T-helper 1 cell treated with Interleukin-12 subunit alpha and Interleukin-12 subunit beta and Interleukin-4 antibody, amounts not matched to agents 30 ng/mL and 1 ng/mL, for 36 hours (primary cell): ENCODE data around the gene C1orf232. TPM values are rescaled to one million over a fixed set of nuclear protein-coding genes. Genes with fewer than 3 reads are reported as not detected.

Experiments
- intact Hi-C: fragments of 100-400 bp; cut with micrococcal nuclease; formaldehyde crosslinking; loops from one replicate; pipeline ENCODE4 v1.15.1; 2024
- total RNA-seq: library from RNA; stranded (reverse); gene quantifications from 2 replicates; pipeline ENCODE4 v1.2.3, GENCODE V29; 2022

The C1orf232 gene
- total RNA-seq, 1 donor from 2014 or later = not detected

DNA sequence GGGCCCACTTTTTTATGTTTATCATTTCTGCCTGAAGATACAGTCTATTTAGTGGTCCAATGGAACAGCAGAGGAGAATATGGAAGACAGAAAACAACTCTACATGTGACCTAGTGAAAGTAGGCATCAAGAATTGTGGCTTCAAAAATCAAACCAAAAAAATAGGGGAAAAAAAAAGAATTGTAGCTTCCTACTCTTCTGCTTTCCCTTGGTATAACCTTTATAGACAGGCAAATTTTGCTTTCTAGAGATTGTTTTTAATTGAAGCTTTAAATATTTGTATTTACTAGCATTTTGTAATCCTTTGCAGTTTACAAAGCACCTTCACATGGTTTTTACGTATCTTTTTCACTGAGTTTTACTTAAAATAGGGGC is 42.8 kb downstream of the C1orf232 start:
- intact Hi-C loops = loop anchor here (1.0 to 5.0 kb wide), 9 partner anchors 15 to 694 kb away; partner anchors contain the start of genes CEP85, HMGN2, MACO1 and PAFAH2

DNA sequence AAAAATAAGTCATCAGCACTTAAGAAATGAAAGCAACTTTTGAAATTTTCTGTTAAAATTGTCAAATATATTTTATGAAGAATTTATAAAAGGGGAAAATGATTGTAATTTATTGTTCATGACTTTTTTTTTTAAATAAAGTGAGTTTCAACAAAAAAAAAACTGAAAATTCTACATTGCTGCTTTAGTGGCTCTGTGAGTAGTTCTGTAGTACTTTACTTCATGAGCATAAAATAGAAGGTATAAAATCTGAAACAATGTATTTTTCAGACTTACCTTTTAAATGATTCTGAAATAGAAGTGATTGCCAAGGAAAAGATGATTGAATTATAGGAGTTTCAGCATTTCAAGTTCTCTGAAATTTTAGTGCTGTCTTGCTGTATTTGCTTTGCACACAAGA is 43.4 kb downstream of the C1orf232 start:
- intact Hi-C loops = loop anchor here (5.0 kb wide), 3 partner anchors 152 to 693 kb away; partner anchors contain the start of genes HMGN2 and MACO1

DNA sequence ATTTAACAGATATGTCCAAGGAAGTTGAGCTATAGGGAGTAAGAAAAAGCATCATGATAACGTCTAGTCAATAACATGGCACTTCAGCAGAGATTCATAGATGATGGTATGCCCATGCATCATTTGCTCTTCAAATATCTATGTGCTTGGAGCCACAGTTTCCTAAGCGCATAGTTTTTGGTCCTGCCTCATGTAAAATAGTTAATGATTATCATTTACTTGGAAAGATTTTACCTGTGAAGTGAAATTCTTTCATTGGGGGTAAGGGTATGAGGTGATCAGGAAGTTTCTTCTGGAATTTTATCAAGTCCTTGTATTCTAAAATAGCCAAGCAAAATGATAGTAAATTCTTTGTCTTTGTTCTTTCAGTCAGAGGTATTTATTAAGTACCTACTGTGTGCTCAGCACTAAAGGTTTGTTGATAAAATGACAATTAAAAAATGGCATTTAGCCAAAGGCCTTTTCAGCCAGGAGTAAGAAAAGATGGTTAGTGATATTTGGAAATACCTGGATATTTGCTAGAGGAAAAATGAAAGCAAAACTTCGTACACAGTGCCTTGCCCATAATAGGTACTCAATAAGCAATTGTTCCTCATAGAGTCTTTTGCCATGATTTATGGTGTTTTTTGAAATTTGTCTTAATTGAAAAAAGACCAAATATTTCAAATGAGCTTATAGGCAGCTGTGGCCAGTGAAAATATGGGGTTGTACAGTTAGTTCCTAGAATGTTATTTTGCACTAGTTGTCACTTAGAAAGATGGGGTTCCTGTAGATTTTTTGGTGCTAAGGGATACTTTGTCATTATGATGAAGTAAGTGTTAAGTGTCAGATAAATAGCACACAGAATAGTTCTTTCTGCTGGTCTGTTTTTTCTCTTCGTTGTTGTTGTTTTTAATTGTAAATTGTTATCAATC is 44.1 kb downstream of the C1orf232 start:
- intact Hi-C loops = loop anchor here (5.0 kb wide), 3 partner anchors 153 to 692 kb away; partner anchors contain the start of genes HMGN2 and MACO1

DNA sequence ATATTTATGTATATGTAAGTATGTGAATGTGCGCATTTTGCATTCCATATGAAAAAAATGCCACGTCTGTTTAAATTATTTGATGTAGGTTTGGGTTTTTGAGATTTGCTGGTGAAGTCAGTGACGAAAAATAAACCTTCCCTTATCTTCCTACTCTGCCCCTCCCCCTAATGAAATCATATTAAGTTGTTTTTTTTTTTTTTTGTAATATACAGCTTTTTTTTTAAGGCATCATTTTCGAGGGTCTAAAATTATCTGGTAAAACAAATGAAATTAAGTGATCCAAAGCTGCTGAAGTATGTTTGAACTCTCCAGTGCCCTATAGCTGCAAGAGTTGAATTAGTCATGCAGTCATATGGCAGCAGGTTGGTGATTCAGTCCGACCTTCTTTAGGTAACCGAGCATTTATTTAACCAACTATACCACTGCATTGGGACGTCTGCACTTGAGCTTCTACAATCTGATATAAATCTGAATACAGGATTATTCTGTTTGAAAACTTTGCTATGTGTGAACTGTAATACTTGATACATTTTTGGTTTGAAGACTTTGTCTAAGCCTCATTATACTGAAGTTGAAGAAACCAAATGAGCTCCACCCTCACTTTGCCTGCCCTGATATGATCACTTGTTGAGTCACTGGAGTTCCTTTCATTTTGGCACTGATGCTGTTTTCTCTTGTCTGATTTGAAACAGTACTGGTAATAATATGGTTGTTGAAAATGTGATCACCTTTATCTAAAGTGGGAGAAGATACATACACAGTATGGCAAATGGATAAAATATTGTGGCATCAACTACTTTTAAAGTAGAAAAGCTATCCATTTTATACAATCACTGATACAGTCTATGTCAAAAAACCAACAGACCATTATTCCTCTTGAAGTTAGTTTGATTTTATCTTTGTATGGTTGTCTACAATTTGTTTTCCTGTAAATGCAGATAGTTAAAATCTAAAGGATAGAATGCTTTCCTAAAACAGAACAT is 45.5 kb downstream of the C1orf232 start:
- intact Hi-C loops = no loop called here

DNA sequence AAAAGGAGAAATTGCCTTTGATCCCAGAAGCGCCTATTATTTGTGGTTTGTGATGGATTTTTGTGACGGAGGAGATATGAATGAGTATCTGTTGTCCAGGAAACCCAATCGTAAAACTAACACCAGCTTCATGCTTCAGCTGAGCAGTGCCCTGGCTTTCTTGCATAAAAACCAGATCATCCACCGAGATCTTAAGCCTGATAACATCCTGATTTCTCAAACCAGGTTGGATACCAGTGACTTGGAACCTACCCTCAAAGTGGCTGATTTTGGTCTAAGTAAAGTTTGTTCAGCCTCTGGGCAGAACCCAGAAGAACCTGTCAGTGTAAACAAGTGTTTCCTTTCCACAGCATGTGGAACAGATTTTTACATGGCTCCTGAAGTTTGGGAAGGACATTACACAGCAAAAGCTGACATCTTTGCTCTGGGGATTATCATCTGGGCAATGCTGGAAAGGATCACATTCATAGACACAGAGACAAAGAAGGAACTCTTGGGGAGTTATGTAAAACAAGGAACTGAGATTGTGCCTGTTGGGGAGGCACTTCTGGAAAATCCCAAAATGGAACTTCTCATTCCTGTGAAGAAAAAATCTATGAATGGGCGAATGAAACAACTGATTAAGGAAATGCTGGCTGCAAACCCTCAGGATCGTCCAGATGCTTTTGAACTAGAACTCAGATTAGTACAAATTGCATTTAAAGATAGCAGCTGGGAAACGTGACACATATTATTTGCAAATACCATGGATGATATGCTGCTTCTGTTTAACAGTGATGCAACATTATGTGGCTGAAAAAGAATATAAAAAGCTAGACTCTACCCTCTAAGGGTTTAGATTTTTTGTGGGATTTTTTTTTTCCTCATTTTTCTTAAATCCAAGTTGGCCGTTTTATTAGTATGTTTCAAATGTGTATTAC is 46.6 kb downstream of the C1orf232 start:
- intact Hi-C loops = no loop called here

DNA sequence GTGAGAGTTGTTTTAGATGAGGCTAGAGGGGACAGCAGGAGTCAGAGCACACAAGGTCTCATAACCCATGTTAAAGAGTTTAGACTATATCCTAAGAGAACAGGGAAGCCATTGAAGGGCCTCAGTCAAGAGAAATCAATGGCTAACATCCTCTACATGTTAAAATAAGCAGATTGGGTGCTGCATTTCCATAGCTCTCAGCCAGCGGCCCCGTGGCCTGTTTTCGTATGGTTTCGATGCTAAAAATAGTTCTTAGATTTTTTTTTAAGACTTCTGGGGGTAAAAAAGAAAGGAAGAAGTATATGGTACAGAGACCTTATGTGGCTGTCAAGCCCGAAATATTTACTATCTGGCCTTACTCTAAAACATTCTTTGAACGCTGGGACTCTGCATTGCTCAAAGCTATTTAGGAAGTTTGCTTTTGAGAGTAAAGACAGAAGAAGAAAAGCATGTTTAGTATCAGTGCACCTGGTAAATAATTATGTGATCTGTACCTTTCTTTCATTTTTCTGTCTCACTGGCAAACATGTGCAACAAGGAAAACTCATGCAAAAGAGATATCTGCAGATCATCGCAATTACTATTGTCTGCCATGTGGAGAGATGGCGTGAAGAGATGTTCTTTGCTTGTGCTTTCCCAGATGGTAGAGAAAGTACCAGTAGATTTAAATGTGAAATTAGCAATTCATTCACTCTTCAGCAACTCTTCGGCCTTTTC is 48.7 kb downstream of the C1orf232 start:
- intact Hi-C loops = no loop called here

DNA sequence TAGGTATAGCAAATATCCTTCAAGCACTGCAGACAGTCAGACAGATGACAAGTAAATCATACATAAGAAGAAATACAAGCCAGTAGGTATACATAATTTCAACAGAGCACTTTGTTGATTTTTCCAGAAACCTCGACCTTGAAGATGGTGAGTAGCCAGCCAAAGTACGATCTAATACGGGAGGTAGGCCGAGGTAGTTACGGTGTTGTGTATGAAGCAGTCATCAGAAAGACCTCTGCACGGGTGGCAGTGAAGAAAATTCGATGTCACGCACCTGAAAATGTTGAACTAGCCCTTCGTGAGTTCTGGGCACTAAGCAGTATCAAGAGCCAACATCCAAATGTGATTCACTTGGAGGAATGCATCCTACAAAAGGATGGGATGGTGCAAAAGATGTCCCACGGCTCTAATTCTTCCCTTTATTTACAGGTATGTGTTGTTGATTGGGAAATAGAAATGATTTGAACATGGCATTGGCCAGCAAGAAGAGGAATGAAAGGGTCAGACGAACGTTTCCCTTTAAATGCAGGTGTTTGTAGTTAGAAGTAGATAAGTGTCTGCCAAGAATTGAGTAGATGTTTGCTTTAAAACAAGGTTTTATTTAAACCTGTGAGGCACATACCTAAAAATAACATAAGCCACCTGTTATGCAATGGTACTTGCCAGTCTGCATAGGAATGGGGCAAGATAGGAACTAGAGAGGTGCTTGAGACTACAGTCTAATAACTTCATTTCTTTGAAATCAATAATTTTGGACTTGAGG is 54.4 kb downstream of the C1orf232 start:
- intact Hi-C loops = loop anchor here (5.0 kb wide), 2 partner anchors 207 to 777 kb away; partner anchors contain the start of genes STMN1 and TMEM50A

Other genes starting within 250 kb of the C1orf232 start
- gene PAFAH2, start 170.9 kb downstream of the C1orf232 start, total RNA-seq = 9.8 and 11.1 TPM in 2 replicates
- gene EXTL1, start 147.2 kb downstream of the C1orf232 start, total RNA-seq = not detected in 2 replicates
- not detected in 2 replicates for gene SLC30A2, start 122.8 kb downstream of the C1orf232 start, total RNA-seq
- not detected in 2 replicates for gene TRIM63, start 101.3 kb downstream of the C1orf232 start, total RNA-seq
- gene PDIK1L, start 57.1 kb downstream of the C1orf232 start, total RNA-seq = 17.4 and 19.8 TPM in 2 replicates
- gene FAM110D, start 9.9 kb downstream of the C1orf232 start, total RNA-seq = not detected in 2 replicates
- gene ZNF593, start 945 bp upstream of the C1orf232 start, total RNA-seq = 31.1 and 33.1 TPM in 2 replicates
- gene ZNF593OS, start 2.9 kb upstream of the C1orf232 start, total RNA-seq = not detected in 2 replicates
- gene CNKSR1, start 8.5 kb upstream of the C1orf232 start, total RNA-seq = 3.9 and 4.8 TPM in 2 replicates
- gene CATSPER4, start 21.6 kb upstream of the C1orf232 start, total RNA-seq = not detected in 2 replicates
- 34.8 and 35.6 TPM in 2 replicates for gene CEP85, start 65.2 kb upstream of the C1orf232 start, total RNA-seq
- 739 and 749 TPM in 2 replicates for gene SH3BGRL3, start 111.1 kb upstream of the C1orf232 start, total RNA-seq
- 30.6 and 33.8 TPM in 2 replicates for gene UBXN11, start 137.7 kb upstream of the C1orf232 start, total RNA-seq
- gene CD52, start 149.0 kb upstream of the C1orf232 start, total RNA-seq = 1,323 and 1,401 TPM in 2 replicates
- gene CRYBG2, start 185.2 kb upstream of the C1orf232 start, total RNA-seq = 3.8 and 4.2 TPM in 2 replicates
- 0.34 TPM in 1 of 2 replicates, not detected in the other for gene ZNF683, start 203.8 kb upstream of the C1orf232 start, total RNA-seq
- not detected in 2 replicates for gene LIN28A, start 241.9 kb upstream of the C1orf232 start, total RNA-seq